ENCODE data around the gene PKHD1. TPM values are rescaled to one million over a fixed set of nuclear protein-coding genes. Genes with fewer than 3 reads are reported as not detected.

The PKHD1 gene
- total and polyA plus RNA-seq, 2 of the 8 experiments (the other 6 are each of a cell fraction or from before 2014, with no cell fraction given): 0.06 to 0.09 TPM

DNA sequence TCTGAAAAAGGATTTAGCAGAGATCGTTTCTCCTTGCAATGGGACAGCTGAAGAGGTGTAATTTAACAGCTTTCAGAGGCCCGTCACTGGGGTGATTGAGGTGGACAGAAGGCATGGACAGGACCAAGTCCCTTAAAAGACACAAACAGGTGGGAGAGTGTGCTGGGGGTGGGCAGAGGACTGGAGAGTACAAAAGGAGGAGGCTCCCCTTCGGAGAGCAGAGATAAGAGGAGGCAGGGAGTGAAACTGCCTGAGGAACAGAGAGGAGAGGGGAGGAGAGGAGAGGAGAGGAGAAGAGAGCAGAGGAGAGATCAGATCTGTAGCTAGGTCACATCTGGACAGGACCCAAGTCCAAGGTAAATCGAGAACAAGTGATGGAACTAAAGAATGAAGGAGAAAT lies 48.6 kb upstream of the PKHD1 start:
- FAIRE-seq: no peak
- CTCF ChIA-PET (ENCODE audit: partially characterized antibody): interaction anchor here (1.2 to 1.3 kb wide), 2 partner anchors 14 to 85 kb away, joined by 3 to 5 read pairs; no protein-coding TSS in a partner anchor

More for the DNA sequence above, 48.6 kb upstream of the PKHD1 start:
- no peaks in the 10 kb centered on the region for H3K79me1 ChIP-seq (ENCODE audit: low read depth, low read length)
- POLR2A ChIA-PET (ENCODE audit: partially characterized antibody): no interaction called here
- H2AK5ac ChIP-seq (ENCODE audit: low read depth, low read length): no peak overlapping the region
- no peak overlapping the region for H4K8ac ChIP-seq (ENCODE audit: extremely low read depth, insufficient read depth, low read length)
- no peaks in the 10 kb centered on the region for H4K20me1 ChIP-seq (replicated peaks in 1 of 2; ENCODE audit: control insufficient read depth in 1 of 2, insufficient read depth in 2 of 2, low read length in 2 of 2)
- H2AFZ ChIP-seq (ENCODE audit: low read length): no peak overlapping the region
- H3K27ac ChIP-seq (ENCODE audit: low read depth, low read length): no peak overlapping the region
- no peak overlapping the region for H4K91ac ChIP-seq (replicated peaks; ENCODE audit: insufficient read length, low read length)
- no peak overlapping the region for H3K9ac ChIP-seq (replicated peaks in 1 of 4; ENCODE audit: extremely low read depth in 1 of 4, low read depth in 3 of 4, low read length in 3 of 4)
- no peaks in the 10 kb centered on the region for H3K23me2 ChIP-seq (ENCODE audit: low read depth, low read length)
- no peak overlapping the region for H3K4me3 ChIP-seq (ENCODE audit: extremely low read depth in 1 of 4, insufficient read depth in 2 of 4, low read depth in 3 of 4, low read length in 4 of 4)
- no peaks in the 10 kb centered on the region for H3K36me3 ChIP-seq (ENCODE audit: control insufficient read depth in 2 of 4, insufficient read depth in 4 of 4, low read length in 3 of 4)
- peaks cover 3 to 10% (median 7%) of the 10 kb centered on the region in 4 experiments; a peak in 5 of 7 replicates for H3K4me1 ChIP-seq (replicated peaks in 1 of 4; ENCODE audit: control insufficient read depth in 3 of 4, insufficient read depth in 4 of 4, low read length in 3 of 4)
- no peak overlapping the region for H2BK12ac ChIP-seq (ENCODE audit: low read depth, low read length)
- H3K27me3 ChIP-seq (replicated peaks in 1 of 4; ENCODE audit: control insufficient read depth in 3 of 4, extremely low read depth in 1 of 4, insufficient read depth in 3 of 4, low read length in 3 of 4): no peaks in the 10 kb centered on the region
- DNase-seq (ENCODE audit: low read depth in 1 of 2, low spot score in 2 of 2): no peak
- H3K14ac ChIP-seq (ENCODE audit: insufficient read length): no peak overlapping the region
- no peak overlapping the region for H3K4ac ChIP-seq (replicated peaks; ENCODE audit: insufficient read length, low read depth, low read length)
- no peak for TF ChIP-seq EGR1 (IDR thresholded peaks at IDR 0.05; ENCODE audit: borderline replicate concordance, low read depth, low read length)
- TF ChIP-seq CEBPB (IDR thresholded peaks at IDR 0.05; ENCODE audit: low read depth, low read length): no peak
- TF ChIP-seq JUN (IDR thresholded peaks at IDR 0.05; ENCODE audit: low read depth, low read length): no peak
- TF ChIP-seq KDM1A (IDR thresholded peaks at IDR 0.05; ENCODE audit: borderline replicate concordance, low read length): no peak
- TF ChIP-seq GABPA (IDR thresholded peaks at IDR 0.05; ENCODE audit: borderline replicate concordance, insufficient read depth, low read length): no peak
- TF ChIP-seq CBX8 (IDR thresholded peaks at IDR 0.05; ENCODE audit: borderline replicate concordance, low read depth, low read length): no peak
- no peak for TF ChIP-seq SRF (IDR thresholded peaks at IDR 0.05; ENCODE audit: low read depth, low read length)
- TF ChIP-seq RNF2 (IDR thresholded peaks at IDR 0.05; ENCODE audit: borderline replicate concordance, low read depth, low read length, missing control alignments, poor library complexity, severe bottlenecking): no peak
- no peak for TF ChIP-seq MAFK (IDR thresholded peaks at IDR 0.05; ENCODE audit: low read depth, low read length)
- no peak for TF ChIP-seq POU5F1 (IDR thresholded peaks at IDR 0.05; ENCODE audit: low read depth, low read length)
- no peak for TF ChIP-seq POLR2AphosphoS5 (IDR thresholded peaks at IDR 0.05; ENCODE audit: low read depth, low read length)
- H3K4me2 ChIP-seq (ENCODE audit: insufficient read depth in 1 of 2, low read depth in 2 of 2, low read length in 2 of 2): no peak overlapping the region; a peak in 1 of 4 replicates
- H3K9me3 ChIP-seq (ENCODE audit: insufficient read depth in 2 of 2, low read depth in 1 of 2, low read length in 1 of 2): no peaks in the 10 kb centered on the region
- H2BK20ac ChIP-seq (ENCODE audit: low read length): no peak overlapping the region
- H2BK15ac ChIP-seq (ENCODE audit: low read length): no peak overlapping the region
- no peaks in the 10 kb centered on the region for H3K79me2 ChIP-seq (ENCODE audit: control insufficient read depth in 1 of 2, insufficient read depth in 2 of 2, low read length in 2 of 2)
- no peak overlapping the region for H2BK120ac ChIP-seq (replicated peaks; ENCODE audit: low read depth, low read length)
- H3K56ac ChIP-seq (replicated peaks; ENCODE audit: insufficient read length, low read depth, low read length): no peak overlapping the region
- WGBS, 2 experiments (ENCODE audit: extremely low coverage in 1 of 2, insufficient coverage in 1 of 2, insufficient read length in 1 of 2, insufficient replicate concordance in 2 of 2, low coverage in 1 of 2, low lambda C conversion rate in 2 of 2, missing lambda C conversion rate in 1 of 2): 87% methylated on average over 4 of the region's 4 CpGs; no CpG with 5 or more reads in 1 of the 2 experiments
- H3K18ac ChIP-seq (ENCODE audit: extremely low read depth, low read length): no peak overlapping the region
- H4K5ac ChIP-seq (ENCODE audit: insufficient read length, low read depth, low read length): no peak overlapping the region
- H3K23ac ChIP-seq (ENCODE audit: insufficient read length): no peak overlapping the region
- no peak overlapping the region for H2BK5ac ChIP-seq (ENCODE audit: low read depth, low read length)

Data from H1 (cell line).